Left ventricle myocardium inferior (tissue), 1 donor: Measurements from ENCODE around the gene AFDN. TPM values are rescaled to one million over a fixed set of nuclear protein-coding genes. Genes with fewer than 3 reads are reported as not detected.

Experiments
- DNase-seq: peaks from one replicate; pipeline ENCODE4 v3.0.0-alpha.2; 2020
- H3K27ac ChIP-seq: fragments of 200-600 bp; replicated peaks from 2 replicates; pipeline ENCODE4 v1.8.0; 2021
- H3K27me3 ChIP-seq: fragments of 200-600 bp; 2 replicates; pipeline ENCODE4 v1.8.0; 2021; ENCODE audit warnings: low read depth
- H3K36me3 ChIP-seq: fragments of 200-600 bp; 2 replicates; pipeline ENCODE4 v1.8.0; 2021
- H3K4me1 ChIP-seq: fragments of 200-600 bp; 2 replicates; pipeline ENCODE4 v1.8.0; 2021
- H3K4me3 ChIP-seq: fragments of 200-600 bp; 2 replicates; pipeline ENCODE4 v1.8.0; 2021; ENCODE audit warnings: mild to moderate bottlenecking, moderate library complexity
- H3K9me3 ChIP-seq: fragments of 200-600 bp; replicated peaks from 2 replicates; pipeline ENCODE4 v1.8.0; 2021
- intact Hi-C: fragments of 100-400 bp; cut with micrococcal nuclease; formaldehyde crosslinking; loops from one replicate; pipeline ENCODE4 v1.11.0; 2022
- total RNA-seq: library from RNA; stranded (reverse); fragmentation: NEBNext Ultra II Directional; extraction: Animal tissue kit (Norgen Biotek cat#: 25700); gene quantifications from one replicate; pipeline ENCODE4 v1.2.1, GENCODE V29; 2021
- TF ChIP-seq, protein P1 (sequence below): fragments of 200-600 bp; IDR thresholded peaks from 2 replicates; pipeline ENCODE4 v1.8.0; 2021; ENCODE audit warnings: antibody characterized with exemption, mild to moderate bottlenecking, borderline replicate concordance
- donor health status: DM: no; HTN: yes; CAD: no; lungs with severe emphysema.

Gene AFDN
- total RNA-seq, 1 donor from 2014 or later, result 54.9 TPM

DNA sequence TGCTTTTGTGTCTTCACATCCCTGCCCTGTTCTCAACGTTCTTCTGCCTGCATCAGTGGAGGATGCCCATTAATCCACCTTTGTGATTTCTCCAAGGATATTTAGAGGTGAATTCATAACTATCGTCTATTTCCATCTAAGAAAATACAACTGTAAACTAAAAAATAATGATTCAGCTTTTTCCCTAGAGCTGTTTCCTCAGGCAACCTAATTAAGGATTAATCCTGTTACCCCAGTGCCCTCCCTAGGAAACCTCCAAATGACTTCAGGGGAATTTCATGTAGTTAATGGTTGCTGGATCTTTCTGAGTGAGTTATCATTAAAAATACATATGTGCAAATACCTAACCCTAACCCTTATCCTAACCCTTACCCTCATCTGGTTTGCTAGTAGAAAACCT is 14.6 kb upstream of the AFDN start:
- H3K27ac ChIP-seq, result no peak overlapping the region
- H3K4me3 ChIP-seq, result no peak overlapping the region
- intact Hi-C loops, result no loop called here
- TF ChIP-seq, protein P1, sequence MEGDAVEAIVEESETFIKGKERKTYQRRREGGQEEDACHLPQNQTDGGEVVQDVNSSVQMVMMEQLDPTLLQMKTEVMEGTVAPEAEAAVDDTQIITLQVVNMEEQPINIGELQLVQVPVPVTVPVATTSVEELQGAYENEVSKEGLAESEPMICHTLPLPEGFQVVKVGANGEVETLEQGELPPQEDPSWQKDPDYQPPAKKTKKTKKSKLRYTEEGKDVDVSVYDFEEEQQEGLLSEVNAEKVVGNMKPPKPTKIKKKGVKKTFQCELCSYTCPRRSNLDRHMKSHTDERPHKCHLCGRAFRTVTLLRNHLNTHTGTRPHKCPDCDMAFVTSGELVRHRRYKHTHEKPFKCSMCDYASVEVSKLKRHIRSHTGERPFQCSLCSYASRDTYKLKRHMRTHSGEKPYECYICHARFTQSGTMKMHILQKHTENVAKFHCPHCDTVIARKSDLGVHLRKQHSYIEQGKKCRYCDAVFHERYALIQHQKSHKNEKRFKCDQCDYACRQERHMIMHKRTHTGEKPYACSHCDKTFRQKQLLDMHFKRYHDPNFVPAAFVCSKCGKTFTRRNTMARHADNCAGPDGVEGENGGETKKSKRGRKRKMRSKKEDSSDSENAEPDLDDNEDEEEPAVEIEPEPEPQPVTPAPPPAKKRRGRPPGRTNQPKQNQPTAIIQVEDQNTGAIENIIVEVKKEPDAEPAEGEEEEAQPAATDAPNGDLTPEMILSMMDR, result no peak
- no peaks in the 10 kb centered on the region for H3K4me1 ChIP-seq
- no peaks in the 10 kb centered on the region for H3K36me3 ChIP-seq
- no peak for DNase-seq
- no peaks in the 10 kb centered on the region for H3K9me3 ChIP-seq
- H3K27me3 ChIP-seq, result no peaks in the 10 kb centered on the region

DNA sequence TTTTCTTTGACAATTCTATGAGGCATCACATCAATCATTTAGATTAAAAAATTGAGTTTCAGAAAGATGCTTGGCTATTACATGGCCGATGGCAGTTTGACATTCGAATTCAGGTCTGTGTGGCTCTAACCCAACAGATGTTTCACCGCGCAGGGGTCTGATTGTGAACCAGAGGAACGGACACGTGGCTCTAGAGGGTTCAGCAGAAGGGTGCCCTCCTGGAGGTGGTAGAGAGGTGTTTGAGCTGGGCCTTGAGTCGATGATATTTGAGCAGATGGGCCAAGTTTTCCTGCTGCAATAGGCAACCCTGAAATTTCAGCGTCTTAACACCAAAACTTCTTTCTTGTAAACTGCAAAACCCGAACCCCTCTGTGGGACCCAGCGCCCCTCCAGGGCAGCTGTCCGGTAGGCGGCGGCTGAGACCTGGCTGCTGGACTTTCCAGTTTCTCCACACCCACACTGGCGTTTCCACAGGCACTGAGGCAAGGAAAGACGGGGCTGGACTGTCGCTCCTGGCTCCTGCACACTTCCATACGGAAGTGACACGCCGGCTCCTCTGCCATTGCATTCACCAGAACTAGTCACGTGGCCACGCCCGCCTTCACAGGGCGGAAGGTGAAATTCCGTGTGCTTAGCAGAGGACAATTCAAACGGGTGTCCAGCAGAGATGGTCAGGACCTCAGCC is 11.3 kb upstream of the AFDN start:
- intact Hi-C loops, result no loop called here
- Histone ChIP-seq H3K4me1 (no peaks in the 10 kb centered on the region), H3K27ac (no peak overlapping the region), H3K36me3 (no peaks in the 10 kb centered on the region), H3K9me3 (no peaks in the 10 kb centered on the region), H3K27me3 (no peaks in the 10 kb centered on the region), H3K4me3 (peak overlapping the region; percentile 41)
- DNase-seq, result no peak
- TF ChIP-seq, protein P1, result peak; percentile 8

DNA sequence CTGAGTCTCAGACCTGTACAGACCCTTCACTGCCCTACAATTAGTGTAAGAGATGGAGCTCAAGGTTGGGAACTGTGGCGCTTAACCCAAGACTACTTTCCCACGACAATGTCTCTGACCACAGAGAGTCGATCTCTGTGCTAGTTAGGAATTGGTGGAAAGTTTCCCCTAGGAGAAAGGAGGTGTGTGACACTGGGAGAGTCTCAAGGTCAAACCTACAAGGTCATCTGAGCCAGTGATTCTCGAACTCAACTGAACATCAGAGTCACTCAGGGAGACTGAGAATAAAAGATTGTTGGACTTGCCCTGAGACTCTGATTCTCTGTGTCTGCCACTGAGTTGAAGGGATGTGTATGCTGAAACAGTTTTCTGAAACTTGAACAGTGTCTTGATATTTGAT is 9.7 kb upstream of the AFDN start:
- TF ChIP-seq, protein P1, result no peak
- Histone ChIP-seq H3K9me3 (no peaks in the 10 kb centered on the region), H3K36me3 (no peaks in the 10 kb centered on the region), H3K27ac (no peak overlapping the region), H3K4me3 (no peak overlapping the region), H3K27me3 (no peaks in the 10 kb centered on the region), H3K4me1 (no peaks in the 10 kb centered on the region)
- intact Hi-C loops, result no loop called here
- no peak for DNase-seq

DNA sequence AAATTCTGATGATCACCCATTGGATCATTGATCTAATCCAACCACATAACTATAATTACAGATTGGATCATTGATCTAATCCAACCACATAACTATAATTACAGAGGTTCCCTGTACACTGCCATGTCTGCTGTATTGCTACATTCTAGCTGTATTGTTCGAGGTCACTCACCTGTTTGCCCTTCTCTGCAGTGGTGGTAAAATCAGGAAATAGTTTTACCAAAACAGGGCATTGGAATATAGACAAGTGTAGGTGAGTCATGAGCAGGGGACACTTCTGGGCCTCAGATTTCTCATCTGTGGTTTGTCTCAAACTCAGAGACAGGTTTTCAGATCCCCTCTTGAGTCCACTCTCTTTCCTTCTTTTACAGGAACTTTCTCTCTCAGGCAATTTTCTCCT is 9.0 kb upstream of the AFDN start:
- TF ChIP-seq, protein P1, result no peak
- no peak for DNase-seq
- intact Hi-C loops, result no loop called here
- Histone ChIP-seq H3K27ac (no peak overlapping the region), H3K27me3 (no peaks in the 10 kb centered on the region), H3K9me3 (no peaks in the 10 kb centered on the region), H3K36me3 (no peaks in the 10 kb centered on the region), H3K4me1 (no peaks in the 10 kb centered on the region), H3K4me3 (no peak overlapping the region)

DNA sequence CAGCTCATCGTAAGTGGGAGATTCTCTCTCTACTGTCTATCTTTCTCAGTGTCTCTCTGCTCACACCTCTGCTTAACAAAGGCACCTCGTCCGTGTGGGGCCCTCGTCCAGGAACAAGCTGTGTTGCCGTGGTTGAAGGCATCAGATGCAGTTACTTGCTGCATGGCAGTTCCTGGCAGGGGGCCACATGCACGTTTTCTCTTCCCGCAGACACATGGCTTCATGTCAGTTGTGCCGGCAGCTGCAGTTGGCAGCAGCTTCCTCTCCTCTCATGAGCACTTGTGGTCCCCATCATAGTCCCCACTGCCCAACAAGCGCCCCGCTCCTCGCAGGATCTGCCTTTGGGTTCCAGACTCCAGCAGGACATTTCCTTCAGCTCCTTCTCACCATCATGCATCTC is 7.1 kb upstream of the AFDN start:
- intact Hi-C loops, result no loop called here
- H3K27ac ChIP-seq, result no peak overlapping the region
- H3K4me3 ChIP-seq, result no peak overlapping the region
- H3K36me3 ChIP-seq, result no peaks in the 10 kb centered on the region
- H3K9me3 ChIP-seq, result no peaks in the 10 kb centered on the region
- no peaks in the 10 kb centered on the region for H3K27me3 ChIP-seq
- no peaks in the 10 kb centered on the region for H3K4me1 ChIP-seq
- TF ChIP-seq, protein P1, result no peak
- DNase-seq, result no peak
